A549 (cell line): ENCODE measurements around the gene PSMB11.

Source experiments
- CHD2 ChIP-seq: fragments of 150-350 bp; IDR thresholded peaks from 2 replicates; pipeline ENCODE4 v1.6.1; 2014; ENCODE audit warnings: low read length; ENCODE audit not compliant: partially characterized antibody
- REST ChIP-seq: fragments of 200-600 bp; sonication (generic); IDR thresholded peaks from 2 replicates; pipeline ENCODE4 v1.6.1; 2016; ENCODE audit warnings: antibody characterized with exemption, mild to moderate bottlenecking, moderate library complexity
- TP53 ChIP-seq: fragments of 250-450 bp; sonication (Bioruptor Pico); IDR thresholded peaks from 2 replicates; pipeline ENCODE4 v1.5.0; 2021; ENCODE audit warnings: mild to moderate bottlenecking, moderate library complexity
- TF ChIP-seq, protein P1 (sequence below): fragments of >200 bp; sonication (Bioruptor Twin); formaldehyde crosslinking; IDR thresholded peaks from 3 replicates; pipeline ENCODE4 v1.5.1; 2016

GRCh38 chr14:23086565-23086964 is 44.6 kb downstream of the PSMB11 start:
- TF ChIP-seq CHD2 (no peak), REST (no peak), TP53 (no peak)
- TF ChIP-seq, protein P1, sequence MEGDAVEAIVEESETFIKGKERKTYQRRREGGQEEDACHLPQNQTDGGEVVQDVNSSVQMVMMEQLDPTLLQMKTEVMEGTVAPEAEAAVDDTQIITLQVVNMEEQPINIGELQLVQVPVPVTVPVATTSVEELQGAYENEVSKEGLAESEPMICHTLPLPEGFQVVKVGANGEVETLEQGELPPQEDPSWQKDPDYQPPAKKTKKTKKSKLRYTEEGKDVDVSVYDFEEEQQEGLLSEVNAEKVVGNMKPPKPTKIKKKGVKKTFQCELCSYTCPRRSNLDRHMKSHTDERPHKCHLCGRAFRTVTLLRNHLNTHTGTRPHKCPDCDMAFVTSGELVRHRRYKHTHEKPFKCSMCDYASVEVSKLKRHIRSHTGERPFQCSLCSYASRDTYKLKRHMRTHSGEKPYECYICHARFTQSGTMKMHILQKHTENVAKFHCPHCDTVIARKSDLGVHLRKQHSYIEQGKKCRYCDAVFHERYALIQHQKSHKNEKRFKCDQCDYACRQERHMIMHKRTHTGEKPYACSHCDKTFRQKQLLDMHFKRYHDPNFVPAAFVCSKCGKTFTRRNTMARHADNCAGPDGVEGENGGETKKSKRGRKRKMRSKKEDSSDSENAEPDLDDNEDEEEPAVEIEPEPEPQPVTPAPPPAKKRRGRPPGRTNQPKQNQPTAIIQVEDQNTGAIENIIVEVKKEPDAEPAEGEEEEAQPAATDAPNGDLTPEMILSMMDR, result no peak
